Sigmoid colon (tissue), 4 donors: ENCODE measurements around the gene NVL.

Experiments used
- EP300 ChIP-seq, 4 donors: sonication (generic); formaldehyde crosslinking; IDR thresholded peaks; one replicate each; pipeline ENCODE4 v1.6.1; 2017; ENCODE audit warnings: antibody characterized with exemption in 4 of 4
- POLR2A ChIP-seq, 2 donors: fragments of 450-650 bp; IDR thresholded peaks; one replicate each; pipeline ENCODE4 v1.6.1; 2016; ENCODE audit warnings: antibody characterized with exemption in 2 of 2, mild to moderate bottlenecking in 2 of 2, moderate library complexity in 2 of 2
- POLR2AphosphoS5 ChIP-seq, 4 donors: sonication (generic); formaldehyde crosslinking; IDR thresholded peaks; one replicate each; pipeline ENCODE4 v1.6.1; 2017; ENCODE audit warnings: antibody characterized with exemption in 4 of 4
- TF ChIP-seq, protein P1 (sequence below), 4 experiments: fragments of 450-650 bp in 3 of 4; fragments of 200-600 bp in 1 of 4; IDR thresholded peaks; one replicate each; pipeline ENCODE4 v1.5.1; 2016 to 2019; ENCODE audit warnings: antibody characterized with exemption in 4 of 4, mild to moderate bottlenecking in 3 of 4, moderate library complexity in 2 of 4

DNA sequence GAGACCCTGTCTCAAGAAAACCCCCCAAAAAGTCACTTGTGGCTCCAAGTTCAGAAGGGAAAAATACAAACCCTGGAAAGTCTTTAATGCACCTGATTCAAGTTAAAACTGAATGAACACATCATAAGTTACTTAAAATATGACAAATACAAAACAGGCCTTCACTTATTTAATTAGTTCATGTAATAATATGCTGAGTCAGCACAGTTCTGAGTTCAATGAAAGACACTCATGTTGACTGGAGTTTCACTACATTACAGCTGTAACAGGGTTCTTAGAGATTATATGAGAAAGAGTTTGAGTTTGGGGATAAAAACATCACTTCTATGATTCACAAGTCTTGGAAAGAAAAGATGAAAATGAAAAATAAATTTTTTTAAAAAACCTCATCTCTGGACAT, 96.0 kb downstream of the NVL start:
- TF ChIP-seq, protein P1, sequence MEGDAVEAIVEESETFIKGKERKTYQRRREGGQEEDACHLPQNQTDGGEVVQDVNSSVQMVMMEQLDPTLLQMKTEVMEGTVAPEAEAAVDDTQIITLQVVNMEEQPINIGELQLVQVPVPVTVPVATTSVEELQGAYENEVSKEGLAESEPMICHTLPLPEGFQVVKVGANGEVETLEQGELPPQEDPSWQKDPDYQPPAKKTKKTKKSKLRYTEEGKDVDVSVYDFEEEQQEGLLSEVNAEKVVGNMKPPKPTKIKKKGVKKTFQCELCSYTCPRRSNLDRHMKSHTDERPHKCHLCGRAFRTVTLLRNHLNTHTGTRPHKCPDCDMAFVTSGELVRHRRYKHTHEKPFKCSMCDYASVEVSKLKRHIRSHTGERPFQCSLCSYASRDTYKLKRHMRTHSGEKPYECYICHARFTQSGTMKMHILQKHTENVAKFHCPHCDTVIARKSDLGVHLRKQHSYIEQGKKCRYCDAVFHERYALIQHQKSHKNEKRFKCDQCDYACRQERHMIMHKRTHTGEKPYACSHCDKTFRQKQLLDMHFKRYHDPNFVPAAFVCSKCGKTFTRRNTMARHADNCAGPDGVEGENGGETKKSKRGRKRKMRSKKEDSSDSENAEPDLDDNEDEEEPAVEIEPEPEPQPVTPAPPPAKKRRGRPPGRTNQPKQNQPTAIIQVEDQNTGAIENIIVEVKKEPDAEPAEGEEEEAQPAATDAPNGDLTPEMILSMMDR (IDR thresholded peaks at IDR 0.05): no peak
- TF ChIP-seq POLR2AphosphoS5 (IDR thresholded peaks at IDR 0.05) (no peak), POLR2A (IDR thresholded peaks at IDR 0.05) (no peak), EP300 (IDR thresholded peaks at IDR 0.05) (no peak)
